ENCODE results near the gene FAHD2A. TPM values are rescaled to one million over a fixed set of nuclear protein-coding genes. Genes with fewer than 3 reads are reported as not detected.

Gene FAHD2A
- total RNA-seq, 2 experiments from 2014 or later: 26.5 to 27.5 TPM

- no peaks in the 10 kb centered on the region for H3K4me1 ChIP-seq (ENCODE audit: insufficient read depth, low read length)
- peaks cover 0 to 3% of the 10 kb centered on the region in 2 experiments for H3K27me3 ChIP-seq (ENCODE audit: control insufficient read depth in 1 of 2, insufficient read depth in 2 of 2, low read length in 2 of 2)
- Mint-ChIP-seq H3K27me3 (peaks cover 8% of the 10 kb centered on the region), H3K9me3 (no peaks in the 10 kb centered on the region), H3K36me3 (ENCODE audit: low read depth) (no peaks in the 10 kb centered on the region), H3K4me1 (ENCODE audit: low read depth) (no peaks in the 10 kb centered on the region), H3K4me3 (no peak overlapping the region), H3K27ac (no peak overlapping the region)
- intact Hi-C loops (cut with DNase I, micrococcal nuclease): no loop called here
- H3K27ac ChIP-seq (ENCODE audit: low read depth in 1 of 2, low read length in 2 of 2): no peak overlapping the region
- no peak for TF ChIP-seq CTCF (IDR thresholded peaks at IDR 0.05)
- DNase-seq: no peak
- ATAC-seq (ENCODE audit: poor library complexity): no peak
- H3K4me3 ChIP-seq (ENCODE audit: low read length): no peak overlapping the region
- ChIA-PET CTCF (no interaction called here), POLR2A (no interaction called here)
- H3K9me3 ChIP-seq (ENCODE audit: control insufficient read depth in 1 of 2, insufficient read depth in 1 of 2, low read length in 2 of 2): no peaks in the 10 kb centered on the region
- H3K36me3 ChIP-seq (ENCODE audit: insufficient read depth, low read length): no peaks in the 10 kb centered on the region
These were observed 18.9 kb upstream of the FAHD2A start for GRCh38 chr2:95383635-95384027.

- Histone ChIP-seq H3K4me1 (ENCODE audit: insufficient read depth, low read length) (peaks cover 5% of the 10 kb centered on the region), H3K27me3 (ENCODE audit: control insufficient read depth in 1 of 2, insufficient read depth in 2 of 2, low read length in 2 of 2) (no peaks in the 10 kb centered on the region), H3K4me3 (ENCODE audit: low read length) (no peak overlapping the region), H3K9me3 (ENCODE audit: control insufficient read depth in 1 of 2, insufficient read depth in 1 of 2, low read length in 2 of 2) (peaks cover 0 to 5% of the 10 kb centered on the region in 2 experiments), H3K27ac (ENCODE audit: low read depth in 1 of 2, low read length in 2 of 2) (no peak overlapping the region), H3K36me3 (ENCODE audit: insufficient read depth, low read length) (no peaks in the 10 kb centered on the region)
- H3K27ac Mint-ChIP-seq: no peak overlapping the region
- ChIA-PET POLR2A (no interaction called here), CTCF (no interaction called here)
- H3K4me3 Mint-ChIP-seq: no peak overlapping the region
- H3K4me1 Mint-ChIP-seq (ENCODE audit: low read depth): no peaks in the 10 kb centered on the region
- no peaks in the 10 kb centered on the region for H3K9me3 Mint-ChIP-seq
- peaks cover 8% of the 10 kb centered on the region for H3K27me3 Mint-ChIP-seq
- no peak for ATAC-seq (ENCODE audit: poor library complexity)
- intact Hi-C loops (cut with DNase I, micrococcal nuclease): no loop called here
- TF ChIP-seq CTCF (IDR thresholded peaks at IDR 0.05): no peak
- DNase-seq: no peak
- no peaks in the 10 kb centered on the region for H3K36me3 Mint-ChIP-seq (ENCODE audit: low read depth)
These were observed 17.5 kb upstream of the FAHD2A start for GRCh38 chr2:95384854-95385569.

- Mint-ChIP-seq H3K9me3 (no peaks in the 10 kb centered on the region), H3K4me3 (no peak overlapping the region), H3K36me3 (ENCODE audit: low read depth) (no peaks in the 10 kb centered on the region), H3K4me1 (ENCODE audit: low read depth) (no peaks in the 10 kb centered on the region), H3K27ac (no peak overlapping the region), H3K27me3 (peaks cover 8% of the 10 kb centered on the region)
- Histone ChIP-seq H3K9me3 (ENCODE audit: control insufficient read depth in 1 of 2, insufficient read depth in 1 of 2, low read length in 2 of 2) (peaks cover 0 to 5% of the 10 kb centered on the region in 2 experiments), H3K27me3 (ENCODE audit: control insufficient read depth in 1 of 2, insufficient read depth in 2 of 2, low read length in 2 of 2) (no peaks in the 10 kb centered on the region), H3K27ac (ENCODE audit: low read depth in 1 of 2, low read length in 2 of 2) (no peak overlapping the region), H3K36me3 (ENCODE audit: insufficient read depth, low read length) (no peaks in the 10 kb centered on the region), H3K4me3 (ENCODE audit: low read length) (no peak overlapping the region), H3K4me1 (ENCODE audit: insufficient read depth, low read length) (peaks cover 5% of the 10 kb centered on the region)
- no peak for ATAC-seq (ENCODE audit: poor library complexity)
- POLR2A ChIA-PET: no interaction called here
- CTCF ChIA-PET: no interaction called here
- intact Hi-C loops (cut with DNase I, micrococcal nuclease): no loop called here
- DNase-seq: no peak
- TF ChIP-seq CTCF (IDR thresholded peaks at IDR 0.05): no peak
These were observed 16.9 kb upstream of the FAHD2A start for GRCh38 chr2:95385570-95385984.

All from CD4-positive, alpha-beta T cell (primary cell).